Liver (tissue), 9 donors: ENCODE measurements around the gene IFNAR2. TPM values are rescaled to one million over a fixed set of nuclear protein-coding genes. Genes with fewer than 3 reads are reported as not detected.

ENCODE experiments used
- DNase-seq: peaks from one replicate; pipeline ENCODE4 v3.0.0-alpha.2; 2017; ENCODE audit warnings: low spot score
- H3K27ac ChIP-seq, 2 donors: one replicate each; pipeline ENCODE4 v1.7.0; 2013; ENCODE audit warnings: inconsistent platforms in 2 of 2, low read length in 2 of 2, control low read depth in 1 of 2, low read depth in 1 of 2, mild to moderate bottlenecking in 1 of 2
- H3K27me3 ChIP-seq, 4 donors: one replicate each; pipeline versions ENCODE4 v1.6.1 to v1.7.0; 2013; ENCODE audit warnings: low read length in 3 of 4, inconsistent platforms in 1 of 4, mild to moderate bottlenecking in 1 of 4, moderate library complexity in 1 of 4; ENCODE audit not compliant: control insufficient read depth in 4 of 4, insufficient read depth in 4 of 4
- H3K36me3 ChIP-seq, 4 donors: one replicate each; pipeline versions ENCODE4 v1.6.1 to v1.7.0; 2013; ENCODE audit warnings: low read length in 3 of 4, mild to moderate bottlenecking in 3 of 4, low read depth in 1 of 4, moderate library complexity in 1 of 4; ENCODE audit not compliant: control insufficient read depth in 4 of 4, insufficient read depth in 3 of 4
- H3K4me1 ChIP-seq, 4 donors: one replicate each; pipeline versions ENCODE4 v1.6.1 to v1.7.0; 2013; ENCODE audit warnings: low read length in 3 of 4, mild to moderate bottlenecking in 3 of 4, moderate library complexity in 1 of 4; ENCODE audit not compliant: control insufficient read depth in 4 of 4, insufficient read depth in 4 of 4
- H3K4me3 ChIP-seq, 3 donors: one replicate each; pipeline versions ENCODE4 v1.6.1 to v1.7.0; 2013; ENCODE audit warnings: low read length in 3 of 3, control low read depth in 1 of 3, low read depth in 1 of 3, mild to moderate bottlenecking in 1 of 3
- H3K9ac ChIP-seq, 2 donors: one replicate each; pipeline ENCODE4 v1.7.0; 2013; ENCODE audit warnings: low read length in 2 of 2, mild to moderate bottlenecking in 2 of 2, moderate library complexity in 2 of 2, control low read depth in 1 of 2, low read depth in 1 of 2
- H3K9me3 ChIP-seq, 4 donors: one replicate each; pipeline versions ENCODE4 v1.6.1 to v1.7.0; 2013; ENCODE audit warnings: low read length in 3 of 4; ENCODE audit not compliant: control insufficient read depth in 4 of 4
- FOXA1 ChIP-seq: IDR thresholded peaks from 2 replicates; pipeline ENCODE4 v1.6.1; 2016; ENCODE audit warnings: antibody characterized with exemption
- HNF4A ChIP-seq, 2 donors: conservative IDR thresholded peaks; 2 replicates each; pipeline ENCODE4 v1.6.1; 2016; ENCODE audit warnings: antibody characterized with exemption in 2 of 2, mild to moderate bottlenecking in 2 of 2
- RAD21 ChIP-seq, 2 donors: IDR thresholded peaks; 2 replicates each; pipeline ENCODE4 v1.6.1; 2016; ENCODE audit warnings: antibody characterized with exemption in 2 of 2, mild to moderate bottlenecking in 2 of 2
- RXRA ChIP-seq, 2 donors: IDR thresholded peaks; 2 replicates each; pipeline ENCODE4 v1.6.1; 2017 to 2018; ENCODE audit warnings: antibody characterized with exemption in 2 of 2, mild to moderate bottlenecking in 1 of 2
- SP1 ChIP-seq: IDR thresholded peaks from 2 replicates; pipeline ENCODE4 v1.6.1; 2018; ENCODE audit warnings: antibody characterized with exemption, mild to moderate bottlenecking
- YY1 ChIP-seq: IDR thresholded peaks from 2 replicates; pipeline ENCODE4 v1.6.1; 2016; ENCODE audit warnings: antibody characterized with exemption, mild to moderate bottlenecking
- WGBS: extraction: QIAGEN DNeasy Blood & Tissue Kit; methylation state at CpG from one replicate; pipeline ENCODE4 v1.1.7; 2013; 5-methylcytosine and 5-hydroxymethylcytosine counted together
- polyA plus RNA-seq, 2 donors: library from polyadenylated mRNA; stranded (reverse) in 1 of 2; unstranded in 1 of 2; fragments of 200-250 nt in 1 of 2; fragments of >200 nt in 1 of 2; fragmentation: Nextera tagmentation in 1 of 2; extraction: Ambion mirVana in 1 of 2; gene quantifications; one replicate each; pipeline versions ENCODE4 v1.2.1 to v1.2.3, GENCODE V29; 2013 to 2015
- total RNA-seq, 2 donors: library from RNA; depleted of rRNA; stranded (reverse); fragments of >200 nt; gene quantifications; one replicate each; pipeline ENCODE4 v1.2.3, GENCODE V29; 2014
- TF ChIP-seq, protein P1 (sequence below): IDR thresholded peaks from 2 replicates; pipeline ENCODE4 v1.6.1; 2016; ENCODE audit warnings: antibody characterized with exemption, mild to moderate bottlenecking
- TF ChIP-seq, protein P2 (sequence below): IDR thresholded peaks from 2 replicates; pipeline ENCODE4 v1.6.1; 2016; ENCODE audit warnings: antibody characterized with exemption
- TF ChIP-seq, protein P3 (sequence below): fragments of 150-350 bp; IDR thresholded peaks from 2 replicates; pipeline ENCODE4 v1.5.1; 2017; ENCODE audit warnings: improper control_type of control experiment, low read depth, low read length; ENCODE audit not compliant: missing input control
- donor health status: healthy.
- donor health status: healthy.
- donor health status: healthy.
- donor health status: healthy.
- donor health status: healthy.

IFNAR2 gene
- total and polyA plus RNA-seq, 4 donors, result 12.6 to 17.0 (median 14.6) TPM

DNA sequence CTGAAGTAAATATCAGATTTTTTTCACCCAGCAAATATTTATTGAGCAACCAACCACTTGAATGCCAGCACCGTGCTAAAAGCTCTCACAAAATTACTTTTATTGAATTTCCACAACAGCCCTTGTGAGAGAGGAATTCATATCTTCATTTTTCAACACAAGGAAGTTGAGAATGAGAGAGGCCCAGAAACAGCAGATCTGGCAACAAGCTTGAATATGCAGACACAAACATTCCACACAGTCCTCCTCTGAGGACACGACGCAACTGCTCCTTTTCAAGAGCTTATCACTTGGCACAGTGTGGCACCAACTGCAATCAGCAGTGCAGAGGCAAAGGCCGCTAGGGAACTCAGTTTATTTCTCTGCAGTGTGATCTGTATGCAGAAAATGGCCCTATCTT is 32.2 kb upstream of the IFNAR2 start (continued):
- TF ChIP-seq, protein P1, sequence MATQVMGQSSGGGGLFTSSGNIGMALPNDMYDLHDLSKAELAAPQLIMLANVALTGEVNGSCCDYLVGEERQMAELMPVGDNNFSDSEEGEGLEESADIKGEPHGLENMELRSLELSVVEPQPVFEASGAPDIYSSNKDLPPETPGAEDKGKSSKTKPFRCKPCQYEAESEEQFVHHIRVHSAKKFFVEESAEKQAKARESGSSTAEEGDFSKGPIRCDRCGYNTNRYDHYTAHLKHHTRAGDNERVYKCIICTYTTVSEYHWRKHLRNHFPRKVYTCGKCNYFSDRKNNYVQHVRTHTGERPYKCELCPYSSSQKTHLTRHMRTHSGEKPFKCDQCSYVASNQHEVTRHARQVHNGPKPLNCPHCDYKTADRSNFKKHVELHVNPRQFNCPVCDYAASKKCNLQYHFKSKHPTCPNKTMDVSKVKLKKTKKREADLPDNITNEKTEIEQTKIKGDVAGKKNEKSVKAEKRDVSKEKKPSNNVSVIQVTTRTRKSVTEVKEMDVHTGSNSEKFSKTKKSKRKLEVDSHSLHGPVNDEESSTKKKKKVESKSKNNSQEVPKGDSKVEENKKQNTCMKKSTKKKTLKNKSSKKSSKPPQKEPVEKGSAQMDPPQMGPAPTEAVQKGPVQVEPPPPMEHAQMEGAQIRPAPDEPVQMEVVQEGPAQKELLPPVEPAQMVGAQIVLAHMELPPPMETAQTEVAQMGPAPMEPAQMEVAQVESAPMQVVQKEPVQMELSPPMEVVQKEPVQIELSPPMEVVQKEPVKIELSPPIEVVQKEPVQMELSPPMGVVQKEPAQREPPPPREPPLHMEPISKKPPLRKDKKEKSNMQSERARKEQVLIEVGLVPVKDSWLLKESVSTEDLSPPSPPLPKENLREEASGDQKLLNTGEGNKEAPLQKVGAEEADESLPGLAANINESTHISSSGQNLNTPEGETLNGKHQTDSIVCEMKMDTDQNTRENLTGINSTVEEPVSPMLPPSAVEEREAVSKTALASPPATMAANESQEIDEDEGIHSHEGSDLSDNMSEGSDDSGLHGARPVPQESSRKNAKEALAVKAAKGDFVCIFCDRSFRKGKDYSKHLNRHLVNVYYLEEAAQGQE, result no peak

DNA sequence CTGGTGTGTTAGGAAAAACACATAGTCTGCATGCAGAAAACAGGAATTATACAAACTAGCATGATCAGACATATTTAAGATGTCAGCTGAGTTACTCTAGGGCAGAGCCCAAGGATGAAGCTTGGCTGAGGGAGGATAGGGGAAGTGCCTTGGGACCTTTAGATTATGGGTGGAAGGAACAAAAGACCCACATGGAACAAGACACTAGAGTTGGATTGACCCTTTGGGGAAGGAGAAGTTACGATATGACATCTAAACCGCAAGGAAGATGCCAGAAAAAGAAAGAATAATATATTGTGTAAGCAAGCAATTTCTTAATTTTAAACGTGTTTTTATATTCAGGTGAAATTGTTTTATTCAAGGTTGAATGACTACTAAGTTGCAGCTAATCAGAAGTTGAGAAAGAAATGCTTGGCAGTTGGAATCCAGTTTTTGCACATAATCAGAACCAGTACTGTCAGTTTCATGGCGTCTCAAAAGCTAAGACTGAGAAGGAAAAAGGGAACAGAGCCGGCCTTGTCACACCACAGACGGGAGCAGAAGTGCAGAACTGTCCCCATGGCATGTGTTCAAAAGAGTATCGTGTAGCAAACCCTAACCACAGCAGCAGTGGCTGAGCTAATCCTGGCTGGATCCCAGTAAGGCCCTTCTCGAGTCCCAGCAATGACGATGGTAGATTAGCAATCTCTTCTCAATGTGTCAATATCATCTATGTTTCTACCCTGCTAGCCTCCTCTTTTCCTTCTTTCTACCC is 31.2 kb upstream of the IFNAR2 start:
- Histone ChIP-seq H3K36me3 (no peaks in the 10 kb centered on the region), H3K27me3 (no peaks in the 10 kb centered on the region), H3K27ac (peak overlapping the region; percentile 35 to 60), H3K9ac (no peak overlapping the region), H3K4me3 (no peak overlapping the region), H3K9me3 (no peaks in the 10 kb centered on the region), H3K4me1 (peaks cover 6 to 49% (median 38%) of the 10 kb centered on the region in 4 donors)
- DNase-seq, result no peak
- WGBS, result 31% methylated on average over 9 of the region's 9 CpGs
- TF ChIP-seq, protein P1, result no peak
- TF ChIP-seq FOXA1 (no peak), YY1 (peak; percentile 18), RXRA (IDR thresholded peaks at IDR 0.05) (peak in 1 of 2 donors; percentile 35), SP1 (peak; percentile 52), HNF4A (conservative IDR thresholded peaks at IDR 0.05) (peak; percentile 14 to 22), RAD21 (IDR thresholded peaks at IDR 0.05) (peak in 1 of 2 donors; percentile 45)
- TF ChIP-seq, protein P2, sequence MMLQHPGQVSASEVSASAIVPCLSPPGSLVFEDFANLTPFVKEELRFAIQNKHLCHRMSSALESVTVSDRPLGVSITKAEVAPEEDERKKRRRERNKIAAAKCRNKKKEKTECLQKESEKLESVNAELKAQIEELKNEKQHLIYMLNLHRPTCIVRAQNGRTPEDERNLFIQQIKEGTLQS, result no peak
- TF ChIP-seq, protein P3, sequence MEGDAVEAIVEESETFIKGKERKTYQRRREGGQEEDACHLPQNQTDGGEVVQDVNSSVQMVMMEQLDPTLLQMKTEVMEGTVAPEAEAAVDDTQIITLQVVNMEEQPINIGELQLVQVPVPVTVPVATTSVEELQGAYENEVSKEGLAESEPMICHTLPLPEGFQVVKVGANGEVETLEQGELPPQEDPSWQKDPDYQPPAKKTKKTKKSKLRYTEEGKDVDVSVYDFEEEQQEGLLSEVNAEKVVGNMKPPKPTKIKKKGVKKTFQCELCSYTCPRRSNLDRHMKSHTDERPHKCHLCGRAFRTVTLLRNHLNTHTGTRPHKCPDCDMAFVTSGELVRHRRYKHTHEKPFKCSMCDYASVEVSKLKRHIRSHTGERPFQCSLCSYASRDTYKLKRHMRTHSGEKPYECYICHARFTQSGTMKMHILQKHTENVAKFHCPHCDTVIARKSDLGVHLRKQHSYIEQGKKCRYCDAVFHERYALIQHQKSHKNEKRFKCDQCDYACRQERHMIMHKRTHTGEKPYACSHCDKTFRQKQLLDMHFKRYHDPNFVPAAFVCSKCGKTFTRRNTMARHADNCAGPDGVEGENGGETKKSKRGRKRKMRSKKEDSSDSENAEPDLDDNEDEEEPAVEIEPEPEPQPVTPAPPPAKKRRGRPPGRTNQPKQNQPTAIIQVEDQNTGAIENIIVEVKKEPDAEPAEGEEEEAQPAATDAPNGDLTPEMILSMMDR, result no peak

DNA sequence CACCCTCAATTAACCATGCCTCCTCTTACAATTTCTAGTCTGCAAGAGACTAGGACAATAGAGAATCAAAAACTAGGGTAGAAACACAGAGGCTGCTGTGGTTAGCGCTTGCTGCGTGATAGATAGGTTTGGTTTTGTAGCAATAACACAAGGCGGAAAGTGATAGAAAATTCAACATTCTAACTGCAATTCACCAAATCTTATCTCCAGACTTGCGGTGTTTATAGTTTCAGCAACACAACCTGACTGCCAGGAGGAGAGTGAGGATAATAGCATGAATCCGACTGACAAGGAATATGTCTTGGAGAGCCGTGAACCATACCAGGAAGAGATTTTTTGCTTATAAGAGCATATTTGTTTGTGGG is 30.7 kb upstream of the IFNAR2 start:
- no peaks in the 10 kb centered on the region for H3K27me3 ChIP-seq
- H3K4me1 ChIP-seq, result peaks cover 6 to 54% (median 43%) of the 10 kb centered on the region in 4 donors
- TF ChIP-seq HNF4A (conservative IDR thresholded peaks at IDR 0.05) (peak in 1 of 2 donors; percentile 0), RAD21 (IDR thresholded peaks at IDR 0.05) (no peak)
- no peaks in the 10 kb centered on the region for H3K9me3 ChIP-seq
- 71% methylated on average over 6 of the region's 6 CpGs for WGBS
- no peak overlapping the region for H3K4me3 ChIP-seq
- no peaks in the 10 kb centered on the region for H3K36me3 ChIP-seq
- no peak for DNase-seq
- peak overlapping the region; percentile 35 to 60 for H3K27ac ChIP-seq
- no peak overlapping the region for H3K9ac ChIP-seq
